B cell (primary cell): ENCODE data around the gene DHX8. TPM values are rescaled to one million over a fixed set of nuclear protein-coding genes. Genes with fewer than 3 reads are reported as not detected.

Source experiments
- ATAC-seq: fragments of 200-7000 bp; cut with Tn5 transposase; one replicate; pipeline ENCODE4 v1.10.0; 2021; ENCODE audit warnings: low read depth, mild to moderate bottlenecking, moderate number of reproducible peaks, moderate library complexity
- CTCF ChIA-PET: fragments of 350-600 bp; sonication (Branson Sonifier 250); formaldehyde crosslinking; loops from one replicate; lab custom pipeline; 2021; ENCODE audit warnings: antibody characterized with exemption, inconsistent platforms; lab: Charles Lee
- POLR2A ChIA-PET: fragments of 350-600 bp; sonication (Branson Sonifier 250); formaldehyde crosslinking; loops from one replicate; lab custom pipeline; 2021; ENCODE audit warnings: antibody characterized with exemption; lab: Charles Lee
- DNase-seq: peaks from one replicate; pipeline ENCODE4 v3.0.0; 2013
- H2AFZ ChIP-seq: 2 replicates; pipeline ENCODE4 v1.6.1; 2012; ENCODE audit warnings: mild to moderate bottlenecking, low read depth, low read length; ENCODE audit not compliant: insufficient read depth, poor library complexity, severe bottlenecking
- H3K27ac ChIP-seq, 2 donors: 1 replicate in 1 of 2; 2 replicates in 1 of 2; pipeline ENCODE4 v1.5.1; 2012 to 2013; ENCODE audit warnings: low read length in 2 of 2, mild to moderate bottlenecking in 2 of 2, moderate library complexity in 1 of 2
- H3K27me3 ChIP-seq, 4 experiments: fragments of 200-600 bp in 1 of 4; sonication (generic) in 1 of 4; replicated peaks in 1 of 4; 1 replicate in 2 of 4; 2 replicates in 2 of 4; pipeline versions ENCODE4 v1.6.1 to v1.7.0; 2013 to 2016; ENCODE audit warnings: low read length in 3 of 4, mild to moderate bottlenecking in 2 of 4, mixed read lengths in 1 of 4, moderate library complexity in 1 of 4; ENCODE audit not compliant: insufficient read depth in 4 of 4, control insufficient read depth in 3 of 4; ENCODE audit errors: control extremely low read depth in 1 of 4
- H3K36me3 ChIP-seq, 2 experiments: replicated peaks in 1 of 2; 1 replicate in 1 of 2; 2 replicates in 1 of 2; pipeline versions ENCODE4 v1.6.1 to v1.7.1; 2013; ENCODE audit warnings: low read length in 1 of 2; ENCODE audit not compliant: insufficient read depth in 2 of 2, control insufficient read depth in 1 of 2; ENCODE audit errors: control extremely low read depth in 1 of 2, extremely low read depth in 1 of 2
- H3K4me1 ChIP-seq, 2 donors: fragments of 200-600 bp in 1 of 2; sonication (generic) in 1 of 2; 1 replicate in 1 of 2; 2 replicates in 1 of 2; pipeline versions ENCODE4 v1.5.1 to v1.6.1; 2013 to 2017; ENCODE audit warnings: low read length in 2 of 2; ENCODE audit not compliant: control insufficient read depth in 2 of 2, insufficient read depth in 2 of 2
- H3K4me2 ChIP-seq: replicated peaks from 2 replicates; pipeline ENCODE3; 2012; ENCODE audit warnings: mild to moderate bottlenecking, low read depth, low read length; ENCODE audit not compliant: poor library complexity, severe bottlenecking
- H3K4me3 ChIP-seq, 5 experiments: fragments of 200-600 bp in 1 of 5; sonication (generic) in 1 of 5; 1 replicate in 3 of 5; 2 replicates in 2 of 5; pipeline versions ENCODE4 v1.5.1 to v1.7.0; 2011 to 2016; ENCODE audit warnings: low read length in 4 of 5, mild to moderate bottlenecking in 4 of 5, low read depth in 2 of 5, control low read depth in 1 of 5, moderate library complexity in 1 of 5; ENCODE audit not compliant: insufficient read depth in 1 of 5; ENCODE audit errors: control extremely low read depth in 1 of 5, extremely low read depth in 1 of 5
- H3K79me2 ChIP-seq: fragments of 200-600 bp; sonication (generic); one replicate; pipeline ENCODE4 v1.6.0; 2016; ENCODE audit warnings: low read length; ENCODE audit not compliant: control insufficient read depth, insufficient read depth
- H3K9ac ChIP-seq: fragments of 200-600 bp; sonication (generic); 2 replicates; pipeline ENCODE4 v1.6.1; 2017; ENCODE audit warnings: mild to moderate bottlenecking, low read length, moderate library complexity
- H3K9me3 ChIP-seq, 3 donors: one replicate each; pipeline versions ENCODE4 v1.6.1 to v1.7.1; 2013; ENCODE audit warnings: low read length in 2 of 3; ENCODE audit not compliant: control insufficient read depth in 2 of 3, insufficient read depth in 1 of 3; ENCODE audit errors: control extremely low read depth in 1 of 3
- H4K20me1 ChIP-seq: 2 replicates; pipeline ENCODE4 v1.6.0; 2012; ENCODE audit warnings: mild to moderate bottlenecking, low read length; ENCODE audit not compliant: insufficient read depth, control insufficient read depth, poor library complexity, severe bottlenecking
- H3K27ac Mint-ChIP-seq: one replicate; pipeline ENCODE4 v1.8.0; 2021; ENCODE audit warnings: mixed read lengths
- H3K27me3 Mint-ChIP-seq: one replicate; pipeline ENCODE4 v1.8.0; 2021; ENCODE audit warnings: mixed read lengths
- H3K4me1 Mint-ChIP-seq: one replicate; pipeline ENCODE4 v1.8.0; 2021; ENCODE audit warnings: mixed read lengths
- H3K4me3 Mint-ChIP-seq: one replicate; pipeline ENCODE4 v1.8.0; 2021; ENCODE audit warnings: mixed read lengths
- H3K9me3 Mint-ChIP-seq: one replicate; pipeline ENCODE4 v1.8.0; 2022; ENCODE audit warnings: mixed read lengths; ENCODE audit not compliant: insufficient read depth
- CTCF ChIP-seq: fragments of 200-600 bp; IDR thresholded peaks from one replicate; pipeline ENCODE4 v1.8.0; 2022; ENCODE audit warnings: antibody characterized with exemption, mild to moderate bottlenecking
- EZH2 ChIP-seq: IDR thresholded peaks from 2 replicates; pipeline ENCODE4 v1.6.1; 2012; ENCODE audit warnings: borderline replicate concordance, low read depth, mild to moderate bottlenecking, moderate library complexity, low read length; ENCODE audit not compliant: insufficient read depth, poor library complexity, severe bottlenecking
- WGBS: methylation state at CpG from one replicate; pipeline ENCODE4 v1.1.5; 2013; ENCODE audit warnings: missing lambda C conversion rate; ENCODE audit not compliant: insufficient coverage; 5-methylcytosine and 5-hydroxymethylcytosine counted together
- intact Hi-C: fragments of 100-400 bp; cut with micrococcal nuclease; formaldehyde crosslinking; loops from one replicate; pipeline ENCODE4 v1.10.0; 2022
- polyA plus RNA-seq: library from polyadenylated mRNA; depleted of rRNA; stranded (reverse); fragments of >200 nt; gene quantifications from 2 replicates; pipeline ENCODE4 v1.2.3, GENCODE V29; 2012
- total RNA-seq, 2 donors: library from RNA; stranded (reverse); fragments of 120-200 nt in 1 of 2; gene quantifications; 1 replicate in 1 of 2; 2 replicates in 1 of 2; pipeline versions ENCODE4 v1.2.3 to v1.2.4, GENCODE V29; 2013 to 2022

Gene DHX8
- total and polyA plus RNA-seq, 2 donors (not counting 1 experiment from before 2014, with no cell fraction given), result 17.9 to 63.3 TPM

DNA sequence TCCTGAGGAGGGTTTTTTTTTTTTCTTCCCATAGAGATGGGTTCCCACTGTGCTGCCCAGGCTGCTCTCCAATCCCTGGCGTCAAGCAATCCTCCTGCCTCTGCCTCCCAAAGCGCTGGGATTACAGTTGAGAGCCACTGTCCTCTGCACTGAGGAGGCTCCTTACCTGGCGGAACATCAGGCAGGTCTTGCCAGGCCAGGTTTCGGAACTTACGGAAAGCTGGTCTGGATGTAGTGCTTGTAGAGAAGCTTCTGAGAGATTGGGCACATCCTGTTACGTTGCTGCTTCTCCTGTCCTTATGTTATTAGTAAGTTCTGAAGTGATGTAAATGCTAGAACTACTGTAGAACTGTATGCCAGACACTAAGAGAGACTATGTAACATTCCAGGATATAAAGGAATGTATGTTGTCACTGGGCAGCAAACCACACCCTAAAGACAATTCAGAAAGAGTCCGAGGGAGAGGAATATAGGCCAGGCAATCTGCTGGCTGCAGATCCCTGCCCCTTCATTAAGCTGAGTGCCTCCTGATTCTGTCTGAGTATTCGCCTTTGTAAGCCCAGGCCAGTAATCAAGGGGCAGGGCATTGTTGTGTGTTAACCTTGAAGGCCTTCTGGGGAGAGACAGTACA, 41.3 kb downstream of the DHX8 start:
- ATAC-seq, result no peak
- POLR2A ChIA-PET, result interaction anchor here (0.7 kb wide), 1 partner anchor 1525 kb away, joined by 4 read pairs; no protein-coding TSS in a partner anchor

More for the DNA sequence above, 41.3 kb downstream of the DHX8 start:
- Histone ChIP-seq H2AFZ (no peak overlapping the region), H3K36me3 (peaks cover 1 to 74% of the 10 kb centered on the region in 2 experiments), H3K4me3 (no peak overlapping the region), H3K4me1 (no peaks in the 10 kb centered on the region), H3K27ac (no peak overlapping the region), H3K9me3 (no peaks in the 10 kb centered on the region), H3K4me2 (no peak overlapping the region), H3K27me3 (no peaks in the 10 kb centered on the region), H3K9ac (no peak overlapping the region), H4K20me1 (peaks cover 17% of the 10 kb centered on the region), H3K79me2 (no peaks in the 10 kb centered on the region)
- H3K9me3 Mint-ChIP-seq, result no peaks in the 10 kb centered on the region
- WGBS, result 99% methylated on average over 8 of the region's 8 CpGs
- H3K27me3 Mint-ChIP-seq, result no peaks in the 10 kb centered on the region
- H3K4me1 Mint-ChIP-seq, result no peaks in the 10 kb centered on the region
- CTCF ChIA-PET, result no interaction called here
- no peak overlapping the region for H3K4me3 Mint-ChIP-seq
- no peak for DNase-seq
- TF ChIP-seq CTCF, result no peak
- no peak for TF ChIP-seq EZH2
- intact Hi-C loops, result no loop called here
- no peak overlapping the region for H3K27ac Mint-ChIP-seq
